Activated naive CD4-positive, alpha-beta T cell treated with anti-CD3 and anti-CD28 coated beads, Interleukin-2, amount 50 U/mL, for 16 hours (primary cell): Measurements from ENCODE around the gene FBLL1.
"Not testable (repeated sequence)": the region's sequence is repeated elsewhere in the genome, so short reads cannot be mapped to it uniquely, and the experiment has no call there.

ENCODE experiments used
- DNase-seq: peaks from one replicate; pipeline ENCODE4 v3.0.0-alpha.2; 2020

Gene FBLL1

GRCh38 chr5:168553377-168554130 lies 24.4 kb downstream of the FBLL1 start:
- DNase-seq, result no peak

GRCh38 chr5:168557389-168557788 lies 28.3 kb downstream of the FBLL1 start:
- no peak for DNase-seq

- no peak for DNase-seq
Observed at GRCh38 chr5:168562279-168562678, 33.2 kb downstream of the FBLL1 start.

- no peak for DNase-seq
Observed at GRCh38 chr5:168563959-168564358, 34.9 kb downstream of the FBLL1 start.

- DNase-seq, result no peak
Observed at GRCh38 chr5:168568738-168569137, 39.6 kb downstream of the FBLL1 start.

- no peak for DNase-seq
Observed at GRCh38 chr5:168570490-168571328, 41.6 kb downstream of the FBLL1 start.

- DNase-seq, result not testable (repeated sequence)
Observed at GRCh38 chr5:168573663-168574062, 44.6 kb downstream of the FBLL1 start.

- DNase-seq, result not testable (repeated sequence)
Observed at GRCh38 chr5:168574156-168574555, 45.1 kb downstream of the FBLL1 start.

GRCh38 chr5:168575391-168576372 lies 46.6 kb downstream of the FBLL1 start:
- no peak for DNase-seq

GRCh38 chr5:168578006-168578405 lies 48.9 kb downstream of the FBLL1 start:
- no peak for DNase-seq

- DNase-seq, result no peak
Observed at GRCh38 chr5:168578538-168579487, 49.7 kb downstream of the FBLL1 start, which contains the start of gene PANK3. PANK3 (minus strand) TSS chr5:168579368; CDS start chr5:168579283, 85 bp downstream.

- peak; percentile 97 for DNase-seq
Observed at GRCh38 chr5:168579488-168580226, 50.6 kb downstream of the FBLL1 start.

- DNase-seq, result no peak
Observed at GRCh38 chr5:168580227-168580508, 51.1 kb downstream of the FBLL1 start.
